GM12878 (cell line): ENCODE data around the gene TMC8. TPM values are rescaled to one million over a fixed set of nuclear protein-coding genes. Genes with fewer than 3 reads are reported as not detected.

Experiments used
- ATAC-seq: fragments of 200-7000 bp; cut with Tn5 transposase; 3 replicates; pipeline ENCODE4 v1.9.1; 2020; ENCODE audit warnings: mild to moderate bottlenecking, moderate library complexity
- BruUV-seq: library from RNA; stranded (reverse); fragments of 400-500 nt; replicated peaks from 2 replicates; lab custom pipeline; 2021; lab: Mats Ljungman, UMichigan
- CTCF ChIA-PET: fragments of 300-600 bp; sonication (Branson Sonifier 250); formaldehyde crosslinking; extraction: SDS; loops from one replicate; lab custom pipeline; 2021; ENCODE audit warnings: inconsistent platforms; lab: Yijun Ruan, JAX
- POLR2A ChIA-PET: fragments of 350-600 bp; formaldehyde crosslinking; extraction: SDS; loops from one replicate; lab custom pipeline; 2021; ENCODE audit warnings: inconsistent platforms; lab: Charles Lee
- RAD21 ChIA-PET: fragments of 300-600 bp; sonication (Branson Sonifier 250); formaldehyde crosslinking; loops from one replicate; lab custom pipeline; 2023; ENCODE audit warnings: antibody characterized with exemption; ENCODE audit not compliant: unreplicated experiment; lab: Charles Lee
- SMC1A ChIA-PET: fragments of 300-600 bp; sonication (Branson Sonifier 250); formaldehyde crosslinking; loops from one replicate; lab custom pipeline; 2023; ENCODE audit not compliant: unreplicated experiment, uncharacterized antibody; lab: Charles Lee
- DNase-seq: peaks from one replicate; pipeline ENCODE4 v3.0.0-alpha.2; 2011; ENCODE audit warnings: low read depth, low spot score
- FAIRE-seq: peaks from 3 replicates; lab custom pipeline; 2011; peaks lifted over from hg19 to GRCh38; lab: Jason Lieb, UNC
- H2AFZ ChIP-seq: 2 replicates; pipeline ENCODE4 v1.6.0; 2011; ENCODE audit warnings: low read depth, low read length, control low read depth; ENCODE audit not compliant: control insufficient read depth
- H3K27ac ChIP-seq: 2 replicates; pipeline ENCODE4 v1.5.1; 2011; ENCODE audit warnings: control low read depth; ENCODE audit not compliant: control insufficient read depth, insufficient read depth
- H3K27me3 ChIP-seq, 2 experiments: replicated peaks in 1 of 2; 2 replicates each; pipeline versions ENCODE4 v1.6.0 to v1.6.1; 2011; ENCODE audit warnings: low read length in 1 of 2; ENCODE audit not compliant: control insufficient read depth in 2 of 2, insufficient read depth in 2 of 2
- H3K36me3 ChIP-seq, 2 experiments: 2 replicates each; pipeline ENCODE4 v1.5.1; 2011; ENCODE audit warnings: low read length in 1 of 2; ENCODE audit not compliant: control insufficient read depth in 2 of 2, insufficient read depth in 2 of 2
- H3K4me1 ChIP-seq: 2 replicates; pipeline ENCODE4 v1.6.1; 2011; ENCODE audit warnings: mild to moderate bottlenecking, low read length, moderate library complexity, mixed read lengths; ENCODE audit not compliant: control insufficient read depth, insufficient read depth
- H3K4me2 ChIP-seq: 2 replicates; pipeline ENCODE4 v1.6.0; 2011; ENCODE audit warnings: control low read depth; ENCODE audit not compliant: control insufficient read depth, insufficient read depth
- H3K4me3 ChIP-seq: fragments of 200-600 bp; sonication (generic); 2 replicates; pipeline ENCODE4 v1.5.1; 2016
- H3K79me2 ChIP-seq: 2 replicates; pipeline ENCODE4 v1.6.0; 2011; ENCODE audit warnings: low read length; ENCODE audit not compliant: control insufficient read depth, insufficient read depth
- H3K9ac ChIP-seq: 2 replicates; pipeline ENCODE4 v1.8.0; 2011; ENCODE audit warnings: low read length, control low read depth, mixed read lengths; ENCODE audit not compliant: control insufficient read depth, insufficient read depth
- H3K9me3 ChIP-seq: replicated peaks from 3 replicates; pipeline ENCODE4 v1.5.1; 2011; ENCODE audit warnings: mild to moderate bottlenecking, low read length; ENCODE audit not compliant: control insufficient read depth, insufficient read depth
- H4K20me1 ChIP-seq: 2 replicates; pipeline ENCODE4 v1.6.0; 2011; ENCODE audit not compliant: control insufficient read depth, insufficient read depth
- CEBPB ChIP-seq, 2 experiments: fragments of 150-350 bp in 1 of 2; IDR thresholded peaks; 2 replicates each; pipeline ENCODE4 v1.6.1; 2012 to 2014; ENCODE audit warnings: low read depth in 2 of 2, low read length in 2 of 2, borderline replicate concordance in 1 of 2, inconsistent platforms in 1 of 2
- CREB1 ChIP-seq: IDR thresholded peaks from 2 replicates; pipeline ENCODE4 v1.6.1; 2012; ENCODE audit warnings: low read depth, mild to moderate bottlenecking, inconsistent platforms
- EED ChIP-seq: sonication (generic); IDR thresholded peaks from 2 replicates; pipeline ENCODE4 v1.6.1; 2016; ENCODE audit warnings: antibody characterized with exemption, low read depth
- ESRRA ChIP-seq: IDR thresholded peaks from 2 replicates; pipeline ENCODE4 v1.6.1; 2012; ENCODE audit warnings: mild to moderate bottlenecking, low read length, improper control_type of control experiment
- IKZF1 ChIP-seq: fragments of 450-650 bp; conservative IDR thresholded peaks from 2 replicates; pipeline ENCODE4 v1.6.1; 2017; ENCODE audit warnings: antibody characterized with exemption, mild to moderate bottlenecking
- KAT2A ChIP-seq: conservative IDR thresholded peaks from 2 replicates; pipeline ENCODE4 v1.6.1; 2011; ENCODE audit warnings: low read depth, low read length; ENCODE audit not compliant: control insufficient read depth
- MEF2A ChIP-seq: IDR thresholded peaks from 2 replicates; pipeline ENCODE4 v1.6.1; 2011; ENCODE audit warnings: low read depth, mild to moderate bottlenecking, low read length, moderate library complexity; ENCODE audit not compliant: insufficient read depth
- RCOR1 ChIP-seq: conservative IDR thresholded peaks from 2 replicates; pipeline ENCODE4 v1.6.1; 2012; ENCODE audit warnings: low read depth, low read length, improper control_type of control experiment
- TAF1 ChIP-seq: IDR thresholded peaks from 2 replicates; pipeline ENCODE4 v1.6.1; 2011; ENCODE audit warnings: mild to moderate bottlenecking, low read depth, low read length, borderline replicate concordance
- TBL1XR1 ChIP-seq: IDR thresholded peaks from 2 replicates; pipeline ENCODE4 v1.6.1; 2012; ENCODE audit warnings: low read depth, low read length, improper control_type of control experiment
- WGBS: methylation state at CpG from one replicate; pipeline ENCODE4 v1.1.6; 2016; ENCODE audit warnings: low lambda C conversion rate; ENCODE audit not compliant: insufficient replicate concordance, insufficient coverage; ENCODE audit errors: missing lambda C conversion rate; 5-methylcytosine and 5-hydroxymethylcytosine counted together
- in situ Hi-C: fragments of 300-500 bp; cut with MboI; formaldehyde crosslinking; loops from 9 replicates; pipeline ENCODE4 v1.14.3; 2018; ENCODE audit warnings: mixed read lengths
- intact Hi-C: fragments of 100-400 bp; cut with micrococcal nuclease; formaldehyde crosslinking; loops from one replicate; pipeline ENCODE4 v1.14.2; 2022; ENCODE audit not compliant: unreplicated experiment
- polyA plus RNA-seq, 11 experiments: library from polyadenylated mRNA; depleted of rRNA in 4 of 11; unstranded in 6 of 11; stranded (reverse) in 5 of 11; fragments of >200 nt; fragmentation: Nextera tagmentation in 4 of 11; fragmentation: Illumina TruSeq in 1 of 11; extraction: Ambion mirVana in 4 of 11; extraction: Trizol in 1 of 11; gene quantifications; 1 replicate in 1 of 11; 2 replicates in 10 of 11; pipeline versions ENCODE4 v1.2.1 to v1.2.3, GENCODE V29; 2011 to 2016; ENCODE audit warnings: inconsistent platforms in 2 of 11, missing spikeins in 2 of 11, low read depth in 1 of 11
- total RNA-seq, 4 experiments: library from RNA; depleted of rRNA in 3 of 4; stranded (reverse); fragments of >200 nt in 3 of 4; fragmentation: Illumina TruSeq in 1 of 4; extraction: Trizol in 1 of 4; gene quantifications; 2 replicates each; pipeline versions ENCODE4 v1.2.1 to v1.2.3, GENCODE V29; 2013 to 2021
- TF ChIP-seq, protein P1 (sequence below): IDR thresholded peaks from 2 replicates; pipeline ENCODE4 v1.6.1; 2011; ENCODE audit warnings: borderline replicate concordance, low read depth, mild to moderate bottlenecking, moderate library complexity, low read length; ENCODE audit not compliant: insufficient read depth, poor library complexity, severe bottlenecking
- TF ChIP-seq, protein P2 (sequence below): fragments of 450-650 bp; IDR thresholded peaks from 2 replicates; pipeline ENCODE4 v1.6.1; 2017; ENCODE audit warnings: antibody characterized with exemption, mild to moderate bottlenecking, moderate library complexity
- TF ChIP-seq, protein P3 (sequence below): IDR thresholded peaks from 2 replicates; pipeline ENCODE4 v1.6.1; 2011; ENCODE audit warnings: low read depth, mild to moderate bottlenecking, low read length, moderate library complexity, borderline replicate concordance; ENCODE audit errors: extremely low read depth

TMC8 gene
- total and polyA plus RNA-seq, 10 of the 15 experiments (the other 5 are each of a cell fraction or from before 2014, with no cell fraction given) = 2.7 to 128 (median 40.0) TPM

DNA sequence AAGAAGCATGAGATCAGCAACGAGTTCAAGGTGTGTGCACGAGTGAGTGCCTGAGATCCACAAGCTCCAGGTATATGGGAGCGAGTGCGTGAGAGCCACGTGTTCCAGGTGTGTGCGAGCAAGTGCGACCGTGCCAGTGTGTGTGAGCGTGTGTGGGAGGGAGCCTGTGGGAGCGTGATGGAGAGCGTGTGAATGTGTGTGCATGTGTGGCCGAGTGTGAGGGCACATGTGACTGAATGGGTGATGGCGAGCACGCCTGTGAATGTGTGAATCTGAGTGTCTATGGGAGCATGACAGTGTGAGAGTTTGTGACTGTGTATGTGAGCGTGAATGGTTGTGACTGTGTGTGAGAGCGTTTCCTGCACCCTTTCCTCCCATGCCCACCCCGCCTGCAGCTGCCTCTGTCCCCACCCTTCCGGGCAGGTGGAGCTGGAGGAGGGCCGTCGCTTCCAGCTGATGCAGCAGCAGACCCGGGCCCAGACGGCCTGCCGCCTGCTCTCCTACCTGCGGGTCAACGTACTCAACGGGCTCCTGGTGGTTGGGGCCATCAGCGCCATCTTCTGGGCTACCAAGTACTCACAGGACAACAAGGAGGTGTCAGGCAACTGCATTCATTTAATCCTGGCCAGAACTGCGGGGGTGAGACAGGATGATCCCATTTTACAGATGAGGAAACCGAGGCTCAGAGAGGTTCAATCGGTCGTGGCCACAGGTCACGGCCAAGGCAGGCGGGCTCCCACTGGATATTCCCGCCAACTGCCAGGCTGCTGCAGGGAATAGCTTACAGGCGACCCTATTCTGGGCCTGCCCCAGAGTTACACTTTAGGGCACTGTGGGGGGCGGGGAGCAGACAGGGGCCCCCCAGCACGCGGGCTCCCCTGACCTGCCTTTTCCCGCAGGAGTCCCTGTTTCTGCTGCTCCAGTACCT lies 3.7 kb downstream of the TMC8 start:
- H3K36me3 ChIP-seq = peaks cover 13 to 16% of the 10 kb centered on the region in 2 experiments; a peak in 3 of 4 replicates
- no TSS peak for BruUV-seq
- TF ChIP-seq RCOR1 (no peak), IKZF1 (peak; percentile 17; the same call in 1 of the 2 replicates), CEBPB (IDR thresholded peaks at IDR 0.05; ENCODE audit: borderline replicate concordance in 1 of 2, low read depth in 2 of 2, low read length in 2 of 2) (no peak), MEF2A (no peak), CREB1 (no peak), KAT2A (no peak), EED (peak; percentile 39; the same call in 1 of the 2 replicates), TBL1XR1 (0 out of 2 replicates have a peak, but pooled peaks have one; percentile 15), TAF1 (no peak), ESRRA (no peak)
- TF ChIP-seq, protein P1, sequence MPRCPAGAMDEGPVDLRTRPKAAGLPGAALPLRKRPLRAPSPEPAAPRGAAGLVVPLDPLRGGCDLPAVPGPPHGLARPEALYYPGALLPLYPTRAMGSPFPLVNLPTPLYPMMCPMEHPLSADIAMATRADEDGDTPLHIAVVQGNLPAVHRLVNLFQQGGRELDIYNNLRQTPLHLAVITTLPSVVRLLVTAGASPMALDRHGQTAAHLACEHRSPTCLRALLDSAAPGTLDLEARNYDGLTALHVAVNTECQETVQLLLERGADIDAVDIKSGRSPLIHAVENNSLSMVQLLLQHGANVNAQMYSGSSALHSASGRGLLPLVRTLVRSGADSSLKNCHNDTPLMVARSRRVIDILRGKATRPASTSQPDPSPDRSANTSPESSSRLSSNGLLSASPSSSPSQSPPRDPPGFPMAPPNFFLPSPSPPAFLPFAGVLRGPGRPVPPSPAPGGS = peak; percentile 88
- TF ChIP-seq, protein P2, sequence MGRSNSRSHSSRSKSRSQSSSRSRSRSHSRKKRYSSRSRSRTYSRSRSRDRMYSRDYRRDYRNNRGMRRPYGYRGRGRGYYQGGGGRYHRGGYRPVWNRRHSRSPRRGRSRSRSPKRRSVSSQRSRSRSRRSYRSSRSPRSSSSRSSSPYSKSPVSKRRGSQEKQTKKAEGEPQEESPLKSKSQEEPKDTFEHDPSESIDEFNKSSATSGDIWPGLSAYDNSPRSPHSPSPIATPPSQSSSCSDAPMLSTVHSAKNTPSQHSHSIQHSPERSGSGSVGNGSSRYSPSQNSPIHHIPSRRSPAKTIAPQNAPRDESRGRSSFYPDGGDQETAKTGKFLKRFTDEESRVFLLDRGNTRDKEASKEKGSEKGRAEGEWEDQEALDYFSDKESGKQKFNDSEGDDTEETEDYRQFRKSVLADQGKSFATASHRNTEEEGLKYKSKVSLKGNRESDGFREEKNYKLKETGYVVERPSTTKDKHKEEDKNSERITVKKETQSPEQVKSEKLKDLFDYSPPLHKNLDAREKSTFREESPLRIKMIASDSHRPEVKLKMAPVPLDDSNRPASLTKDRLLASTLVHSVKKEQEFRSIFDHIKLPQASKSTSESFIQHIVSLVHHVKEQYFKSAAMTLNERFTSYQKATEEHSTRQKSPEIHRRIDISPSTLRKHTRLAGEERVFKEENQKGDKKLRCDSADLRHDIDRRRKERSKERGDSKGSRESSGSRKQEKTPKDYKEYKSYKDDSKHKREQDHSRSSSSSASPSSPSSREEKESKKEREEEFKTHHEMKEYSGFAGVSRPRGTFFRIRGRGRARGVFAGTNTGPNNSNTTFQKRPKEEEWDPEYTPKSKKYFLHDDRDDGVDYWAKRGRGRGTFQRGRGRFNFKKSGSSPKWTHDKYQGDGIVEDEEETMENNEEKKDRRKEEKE = no peak
- TF ChIP-seq, protein P3, sequence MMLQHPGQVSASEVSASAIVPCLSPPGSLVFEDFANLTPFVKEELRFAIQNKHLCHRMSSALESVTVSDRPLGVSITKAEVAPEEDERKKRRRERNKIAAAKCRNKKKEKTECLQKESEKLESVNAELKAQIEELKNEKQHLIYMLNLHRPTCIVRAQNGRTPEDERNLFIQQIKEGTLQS = no peak

More for the DNA sequence above, 3.7 kb downstream of the TMC8 start:
- intact Hi-C loops = loop anchor here (2.0 kb wide), 1 partner anchor 39 kb away; no protein-coding TSS in a partner anchor
- Histone ChIP-seq H3K27ac (peak overlapping the region; percentile 93), H2AFZ (peak overlapping the region; percentile 5), H3K79me2 (peaks cover 64% of the 10 kb centered on the region), H4K20me1 (no peaks in the 10 kb centered on the region), H3K9me3 (no peaks in the 10 kb centered on the region), H3K4me3 (peak overlapping the region; percentile 94), H3K4me1 (peaks cover 64% of the 10 kb centered on the region), H3K9ac (peak overlapping the region; percentile 86), H3K27me3 (no peaks in the 10 kb centered on the region), H3K4me2 (peak overlapping the region; percentile 96)
- RAD21 ChIA-PET = interaction anchor here (0.8 to 6.8 kb wide), 15 partner anchors 9 to 115 kb away, joined by 3 to 83 read pairs (median 4); no protein-coding TSS in a partner anchor
- WGBS = 13% methylated on average over 39 of the region's 39 CpGs
- in situ Hi-C loops = no loop called here
- peak; percentile 34 for ATAC-seq
- peak; percentile 13 for FAIRE-seq
- SMC1A ChIA-PET = interaction anchor here (1.0 to 5.1 kb wide), 8 partner anchors 10 to 116 kb away, joined by 3 to 51 read pairs (median 4); no protein-coding TSS in a partner anchor
- POLR2A ChIA-PET = interaction anchor here (0.6 to 2.3 kb wide), 15 partner anchors 8 to 114 kb away, joined by 3 to 9 read pairs (median 3); partner anchors contain the start of gene SYNGR2
- no peak for DNase-seq
- CTCF ChIA-PET = interaction anchor here (0.5 to 9.5 kb wide), 20 partner anchors 7 to 120 kb away, joined by 3 to 132 read pairs (median 6); partner anchors contain the start of genes C17orf99, SYNGR2 and TMC6
